ENCODE results near the gene PI4KB.
A peak's percentile ranks its signal among the peaks of the same experiment; 100 is the strongest.

Gene PI4KB

DNA sequence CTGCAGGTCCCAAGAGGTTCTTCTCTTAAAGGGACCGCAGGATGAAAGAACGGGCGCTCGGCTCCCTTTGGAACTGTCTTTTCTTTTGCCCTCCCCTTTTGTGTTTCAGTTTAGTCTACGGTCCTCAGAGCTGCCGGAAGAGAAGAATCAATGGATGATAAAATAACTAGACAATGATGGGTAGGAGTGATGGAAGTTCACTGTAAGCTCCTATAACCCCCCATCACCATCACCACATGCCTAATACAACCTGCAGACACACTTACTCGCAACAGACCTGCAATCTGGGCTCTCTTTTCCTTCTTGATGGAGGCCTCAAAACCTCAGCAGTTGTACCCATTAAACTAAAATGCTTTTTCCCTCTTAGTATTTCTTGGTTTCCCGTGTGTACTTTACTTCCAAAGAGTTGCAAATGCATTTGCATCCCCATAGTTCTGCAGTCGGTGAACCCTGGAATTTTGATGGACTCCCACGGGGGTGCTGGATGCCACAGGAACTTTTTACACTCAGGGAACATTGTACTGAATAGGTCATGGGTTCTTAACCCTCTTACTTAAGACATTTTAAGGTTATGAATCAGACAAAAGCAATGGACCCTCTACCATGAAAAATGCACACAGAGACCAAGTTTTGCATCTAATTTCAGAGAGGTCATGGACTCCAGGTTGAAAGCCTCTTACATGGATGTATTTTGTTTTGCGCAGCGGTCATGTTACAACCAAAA is 20.5 kb upstream of the PI4KB start:
- Histone ChIP-seq H3K9ac (ENCODE audit: insufficient read length) (no peak overlapping the region), H3K27ac (no peak overlapping the region), H3K4me3 (peak overlapping the region; percentile 87), H3K36me3 (ENCODE audit: insufficient read depth, low read length) (peaks cover 17% of the 10 kb centered on the region; the same call in 1 of the 2 replicates), H3K9me3 (ENCODE audit: low read depth, low read length) (no peaks in the 10 kb centered on the region)
- no peak for DNase-seq (ENCODE audit: low read depth, low spot score)
- no peak for TF ChIP-seq POLR2AphosphoS5 (IDR thresholded peaks at IDR 0.05; ENCODE audit: borderline replicate concordance, low read depth, low read length)
- no peak for TF ChIP-seq FOXP2 (optimal IDR thresholded peaks at IDR 0.05; ENCODE audit: control extremely low read depth, extremely low read length, insufficient read depth)
- no peak for TF ChIP-seq EZH2 (IDR thresholded peaks at IDR 0.05)

DNA sequence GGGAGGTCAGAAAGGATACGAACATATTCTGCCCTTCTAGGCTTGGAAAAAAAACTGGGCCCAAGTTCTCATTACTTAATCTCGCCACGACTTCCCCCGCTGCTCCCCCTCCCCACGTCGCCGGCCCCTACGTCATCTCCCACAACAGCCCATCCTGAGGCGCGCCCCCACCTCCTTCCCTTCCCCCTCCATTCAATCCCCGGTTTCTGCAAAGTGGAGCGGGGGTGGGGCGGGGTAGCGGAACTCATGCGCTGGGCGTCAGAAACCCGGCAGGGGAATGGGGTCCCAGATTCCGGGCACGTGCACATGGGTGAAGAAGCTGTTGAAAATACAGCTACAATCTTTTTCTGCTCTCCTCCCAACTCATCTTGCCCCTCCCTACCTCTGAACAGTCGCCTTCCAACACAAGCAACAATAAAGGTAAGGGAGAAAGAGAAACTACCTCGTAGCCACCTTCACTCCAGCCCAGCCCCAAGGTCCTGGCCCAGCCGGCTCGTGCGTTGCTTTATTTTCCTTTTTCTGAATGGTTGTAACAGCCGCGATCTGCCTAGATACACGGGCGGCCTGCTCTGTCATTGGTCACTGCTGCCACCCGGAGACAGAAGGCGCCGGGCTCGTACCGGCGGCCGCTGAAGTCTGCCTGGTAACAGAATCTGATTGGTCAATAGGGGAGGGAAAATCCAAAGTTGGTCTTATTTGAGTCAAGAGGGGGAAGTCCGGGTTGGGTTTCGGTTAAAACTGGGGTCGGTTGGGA is 19.7 kb upstream of the PI4KB start, which contains the start of gene RFX5:
Gene RFX5 (minus strand): TSS at position 484 of the 754 bp plus-strand sequence. CDS start 932 bp downstream, outside the sequence.
- DNase-seq (ENCODE audit: low read depth, low spot score): peak; percentile 94
- peak within 1 kb of the TSS; percentile 92 for H3K27ac ChIP-seq
- peaks cover 17% of the 10 kb centered on the region; the same call in 1 of the 2 replicates for H3K36me3 ChIP-seq (ENCODE audit: insufficient read depth, low read length)
- H3K9me3 ChIP-seq (ENCODE audit: low read depth, low read length): no peaks in the 10 kb centered on the region
- peak within 1 kb of the TSS; percentile 88 for H3K9ac ChIP-seq (ENCODE audit: insufficient read length)
- TF ChIP-seq FOXP2 (optimal IDR thresholded peaks at IDR 0.05; ENCODE audit: control extremely low read depth, extremely low read length, insufficient read depth) (no peak), POLR2AphosphoS5 (IDR thresholded peaks at IDR 0.05; ENCODE audit: borderline replicate concordance, low read depth, low read length) (peak; percentile 67; the same call in 1 of the 2 replicates)
- H3K4me3 ChIP-seq: peak within 1 kb of the TSS; percentile 87

DNA sequence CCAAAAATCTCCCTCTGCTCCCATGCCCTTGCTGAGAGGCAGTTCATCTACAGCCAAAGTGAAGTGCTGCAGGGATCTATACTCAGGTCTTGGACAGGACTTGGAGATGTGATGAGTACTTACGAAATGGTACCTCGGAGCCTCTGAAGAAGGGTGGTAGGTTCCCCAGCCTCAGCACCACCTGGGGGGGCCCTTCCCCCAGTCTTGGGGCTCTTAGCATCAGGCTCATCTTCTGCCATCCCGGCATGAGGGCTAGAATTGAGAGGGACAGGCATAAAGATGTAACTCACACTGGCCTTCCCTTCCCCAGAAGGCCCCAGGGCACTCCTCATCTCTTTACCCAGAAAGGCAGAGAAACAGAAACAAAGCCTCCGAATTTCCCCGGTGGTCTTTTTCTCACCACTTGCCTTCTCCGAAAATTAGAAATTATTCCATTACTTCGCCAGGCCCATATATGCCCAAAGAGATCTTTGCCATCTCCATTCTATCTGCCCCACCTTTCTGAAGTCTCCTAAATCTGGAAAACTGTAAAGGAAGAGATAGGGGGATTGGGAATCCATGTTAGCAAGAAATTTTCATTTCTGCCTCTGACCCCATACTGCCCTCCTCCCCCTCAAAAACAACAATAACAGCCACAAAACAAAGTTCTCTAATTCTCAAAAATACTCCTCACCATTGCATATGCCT is 19.0 kb upstream of the PI4KB start:
- Histone ChIP-seq H3K9me3 (ENCODE audit: low read depth, low read length) (no peaks in the 10 kb centered on the region), H3K36me3 (ENCODE audit: insufficient read depth, low read length) (peaks cover 17% of the 10 kb centered on the region; the same call in 1 of the 2 replicates), H3K9ac (ENCODE audit: insufficient read length) (peak overlapping the region; percentile 88), H3K27ac (peak overlapping the region; percentile 92), H3K4me3 (peak overlapping the region; percentile 87)
- no peak for TF ChIP-seq POLR2AphosphoS5 (IDR thresholded peaks at IDR 0.05; ENCODE audit: borderline replicate concordance, low read depth, low read length)
- TF ChIP-seq FOXP2 (optimal IDR thresholded peaks at IDR 0.05; ENCODE audit: control extremely low read depth, extremely low read length, insufficient read depth): no peak
- DNase-seq (ENCODE audit: low read depth, low spot score): no peak

DNA sequence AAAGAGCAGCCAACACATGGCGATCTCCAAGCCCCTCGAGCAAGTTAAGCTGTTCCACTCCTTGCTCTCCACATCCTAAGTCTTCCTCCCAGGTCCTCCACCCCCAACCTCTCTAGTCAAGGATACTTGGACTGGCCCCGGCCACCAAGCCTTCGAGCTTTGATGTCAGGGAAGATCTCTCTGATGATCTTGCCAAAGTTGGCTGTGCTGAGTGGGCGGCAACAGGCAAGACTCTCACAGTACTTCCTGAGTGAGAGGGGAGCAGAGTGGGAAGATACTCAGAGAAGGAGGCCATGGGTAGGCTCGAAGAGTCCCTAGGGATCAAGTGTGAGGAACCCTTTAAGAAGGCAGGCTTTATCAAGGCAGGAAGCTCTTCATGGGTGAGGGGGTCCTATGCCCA is 17.1 kb upstream of the PI4KB start:
- TF ChIP-seq EZH2 (IDR thresholded peaks at IDR 0.05) (no peak), FOXP2 (optimal IDR thresholded peaks at IDR 0.05; ENCODE audit: control extremely low read depth, extremely low read length, insufficient read depth) (no peak), POLR2AphosphoS5 (IDR thresholded peaks at IDR 0.05; ENCODE audit: borderline replicate concordance, low read depth, low read length) (no peak)
- Histone ChIP-seq H3K4me3 (no peak overlapping the region), H3K36me3 (ENCODE audit: insufficient read depth, low read length) (peaks cover 17% of the 10 kb centered on the region; the same call in 1 of the 2 replicates), H3K9ac (ENCODE audit: insufficient read length) (no peak overlapping the region), H3K9me3 (ENCODE audit: low read depth, low read length) (no peaks in the 10 kb centered on the region), H3K27ac (no peak overlapping the region)
- DNase-seq (ENCODE audit: low read depth, low spot score): no peak

DNA sequence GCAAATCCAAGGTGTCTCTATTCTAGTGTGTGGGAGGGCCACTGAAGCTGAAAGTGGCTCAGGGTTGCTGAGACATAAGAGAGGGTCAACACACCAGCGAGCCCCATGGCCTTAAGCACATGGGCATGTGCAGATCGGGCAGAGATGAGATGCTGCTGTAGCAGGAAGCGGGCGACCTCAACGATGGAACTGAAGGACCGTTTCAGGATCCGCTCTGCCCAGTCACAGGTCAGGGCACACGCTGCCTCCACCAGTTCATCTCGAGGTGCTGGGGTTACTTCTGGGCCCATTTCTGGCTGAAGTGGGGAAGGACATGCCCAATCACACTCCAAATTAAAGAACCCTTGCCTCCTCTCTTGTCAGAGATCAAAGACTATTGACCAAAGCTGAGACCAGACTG is 16.4 kb upstream of the PI4KB start:
- no peaks in the 10 kb centered on the region for H3K9me3 ChIP-seq (ENCODE audit: low read depth, low read length)
- TF ChIP-seq FOXP2 (optimal IDR thresholded peaks at IDR 0.05; ENCODE audit: control extremely low read depth, extremely low read length, insufficient read depth): no peak
- no peak for TF ChIP-seq EZH2 (IDR thresholded peaks at IDR 0.05)
- no peak for TF ChIP-seq POLR2AphosphoS5 (IDR thresholded peaks at IDR 0.05; ENCODE audit: borderline replicate concordance, low read depth, low read length)
- peaks cover 17% of the 10 kb centered on the region; the same call in 1 of the 2 replicates for H3K36me3 ChIP-seq (ENCODE audit: insufficient read depth, low read length)
- H3K9ac ChIP-seq (ENCODE audit: insufficient read length): no peak overlapping the region
- DNase-seq (ENCODE audit: low read depth, low spot score): no peak
- no peak overlapping the region for H3K4me3 ChIP-seq
- no peak overlapping the region for H3K27ac ChIP-seq

DNA sequence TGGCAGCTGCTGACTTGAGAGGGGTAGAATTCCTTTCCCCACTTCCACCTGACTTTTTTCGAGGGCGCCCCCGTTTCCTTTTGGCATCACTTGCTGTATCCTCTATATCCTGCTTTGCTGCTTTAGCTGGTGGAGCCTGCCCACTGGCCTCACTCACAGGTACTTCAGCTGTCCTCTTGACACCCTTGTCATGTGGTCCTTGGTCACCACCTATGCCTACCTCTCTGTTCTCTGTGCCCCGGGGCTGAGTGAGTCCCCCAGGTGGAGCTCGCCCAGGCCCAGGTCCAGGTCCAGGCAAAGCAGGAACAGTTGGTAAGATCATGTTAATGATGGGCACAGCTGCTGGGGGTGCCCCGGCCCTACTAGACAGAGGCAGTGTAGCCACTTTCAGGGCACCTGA is 15.4 kb upstream of the PI4KB start:
- no peak for TF ChIP-seq EZH2 (IDR thresholded peaks at IDR 0.05)
- no peak for TF ChIP-seq FOXP2 (optimal IDR thresholded peaks at IDR 0.05; ENCODE audit: control extremely low read depth, extremely low read length, insufficient read depth)
- no peak for TF ChIP-seq POLR2AphosphoS5 (IDR thresholded peaks at IDR 0.05; ENCODE audit: borderline replicate concordance, low read depth, low read length)
- Histone ChIP-seq H3K9me3 (ENCODE audit: low read depth, low read length) (no peaks in the 10 kb centered on the region), H3K4me3 (no peak overlapping the region), H3K9ac (ENCODE audit: insufficient read length) (no peak overlapping the region), H3K27ac (no peak overlapping the region), H3K36me3 (ENCODE audit: insufficient read depth, low read length) (peaks cover 17% of the 10 kb centered on the region; the same call in 1 of the 2 replicates)
- DNase-seq (ENCODE audit: low read depth, low spot score): no peak

DNA sequence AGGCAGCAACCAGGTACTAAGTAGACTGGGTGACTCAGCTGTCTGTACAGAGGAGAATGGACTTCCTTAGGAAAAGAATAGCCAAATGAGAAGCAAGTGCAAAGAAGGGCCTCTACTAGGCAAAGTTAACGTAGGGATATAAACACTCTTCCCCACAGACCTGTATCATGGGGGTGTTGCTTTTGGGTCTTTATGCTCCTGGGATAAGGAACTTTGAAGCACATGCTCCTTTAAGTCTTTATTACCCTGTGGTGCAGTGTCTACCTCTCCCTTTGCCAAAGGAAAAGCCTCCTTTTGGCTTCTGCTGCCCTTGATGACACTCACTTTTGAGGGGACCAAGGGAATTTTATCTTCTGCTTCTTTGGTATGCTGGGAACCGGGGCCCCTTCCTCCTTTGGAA is 14.8 kb upstream of the PI4KB start:
- Histone ChIP-seq H3K27ac (no peak overlapping the region; the same call in 1 of the 2 replicates), H3K9ac (ENCODE audit: insufficient read length) (no peak overlapping the region), H3K4me3 (no peak overlapping the region), H3K36me3 (ENCODE audit: insufficient read depth, low read length) (peaks cover 17% of the 10 kb centered on the region; the same call in 1 of the 2 replicates), H3K9me3 (ENCODE audit: low read depth, low read length) (no peaks in the 10 kb centered on the region)
- no peak for TF ChIP-seq FOXP2 (optimal IDR thresholded peaks at IDR 0.05; ENCODE audit: control extremely low read depth, extremely low read length, insufficient read depth)
- no peak for DNase-seq (ENCODE audit: low read depth, low spot score)

All from SK-N-MC (cell line).